Measurements from ENCODE around the gene SMYD5.

The SMYD5 gene

DNA sequence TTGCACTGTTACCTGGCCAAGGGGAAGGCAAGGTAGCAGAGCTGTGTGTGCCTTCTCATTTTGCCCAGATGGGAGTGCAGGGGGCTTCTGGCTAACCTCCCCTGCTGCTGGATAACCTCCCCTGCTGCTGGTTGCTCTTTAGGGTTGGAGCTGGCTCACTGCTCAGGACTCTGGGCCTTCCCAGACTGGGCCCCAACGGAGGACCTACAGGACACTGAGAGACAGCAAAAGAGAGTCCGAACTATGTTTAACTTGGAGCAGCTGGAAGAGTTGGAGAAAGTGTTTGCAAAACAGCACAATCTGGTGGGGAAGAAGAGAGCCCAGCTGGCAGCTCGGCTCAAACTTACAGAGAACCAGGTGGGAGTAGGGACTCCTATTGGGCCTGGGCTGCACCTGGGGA, 5.8 kb upstream of the SMYD5 start:
- no peak for DNase-seq (ENCODE audit: low read depth)

GRCh38 chr2:73210019-73210418, 4.0 kb upstream of the SMYD5 start:
- DNase-seq (ENCODE audit: low read depth), result no peak

GRCh38 chr2:73210696-73211095, 3.3 kb upstream of the SMYD5 start:
- DNase-seq (ENCODE audit: low read depth), result no peak

DNA sequence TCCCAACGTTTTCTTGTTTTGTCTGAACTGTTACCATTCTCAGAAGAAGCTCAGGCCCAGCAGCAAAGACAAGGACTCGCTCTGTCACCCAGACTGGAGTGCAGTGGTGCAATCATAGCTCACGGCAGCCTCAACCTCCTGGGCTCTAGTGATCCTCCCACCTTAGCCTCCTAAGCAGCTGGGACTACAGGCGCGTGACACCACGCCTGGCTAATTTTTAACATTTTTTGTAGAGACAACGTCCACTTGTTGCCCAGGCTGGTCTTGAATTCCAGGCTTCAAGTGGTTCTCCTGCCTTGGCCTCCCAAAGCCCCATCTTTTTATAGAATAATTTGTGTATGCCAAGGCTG, 2.0 kb upstream of the SMYD5 start:
- no peak for DNase-seq (ENCODE audit: low read depth)

DNA sequence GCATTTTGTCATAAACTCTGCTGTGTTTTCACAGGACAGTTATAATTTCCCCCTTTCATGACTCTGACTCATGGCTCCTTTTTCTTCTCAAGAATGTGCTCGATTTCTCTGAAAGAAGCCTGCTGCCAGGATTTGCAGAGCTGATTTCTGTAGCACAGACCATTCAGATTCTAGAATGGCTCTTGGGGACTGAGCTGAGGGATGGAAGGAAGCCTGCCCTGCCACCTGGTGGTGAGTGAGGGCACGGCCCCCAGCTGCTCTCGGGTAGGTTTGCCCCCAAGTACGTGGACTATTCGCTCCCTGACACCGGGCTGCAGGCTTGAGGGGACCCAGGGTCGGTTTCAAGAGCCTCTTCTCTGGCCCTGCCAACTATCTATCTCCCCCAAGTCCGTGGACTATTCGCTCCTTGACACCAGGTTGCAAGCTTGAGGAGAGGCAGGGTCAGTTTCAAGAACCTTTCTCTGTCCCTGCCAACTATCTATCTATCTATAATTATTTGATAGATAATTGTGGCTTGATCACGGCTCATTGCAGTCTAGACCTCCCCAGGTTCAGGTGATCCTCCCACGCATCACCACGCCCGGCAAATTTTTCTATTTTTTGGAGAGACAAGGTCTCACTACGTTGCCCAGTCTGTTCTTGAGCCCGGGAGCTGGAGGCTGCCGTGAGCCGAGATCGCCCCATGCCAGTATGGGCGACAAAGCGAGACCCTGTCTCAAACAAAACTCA, 1.4 kb upstream of the SMYD5 start:
- DNase-seq (ENCODE audit: low read depth), result peak; percentile 76

- DNase-seq (ENCODE audit: low read depth), result no peak
These were observed 1.2 kb downstream of the SMYD5 start for GRCh38 chr2:73215254-73215653.

DNA sequence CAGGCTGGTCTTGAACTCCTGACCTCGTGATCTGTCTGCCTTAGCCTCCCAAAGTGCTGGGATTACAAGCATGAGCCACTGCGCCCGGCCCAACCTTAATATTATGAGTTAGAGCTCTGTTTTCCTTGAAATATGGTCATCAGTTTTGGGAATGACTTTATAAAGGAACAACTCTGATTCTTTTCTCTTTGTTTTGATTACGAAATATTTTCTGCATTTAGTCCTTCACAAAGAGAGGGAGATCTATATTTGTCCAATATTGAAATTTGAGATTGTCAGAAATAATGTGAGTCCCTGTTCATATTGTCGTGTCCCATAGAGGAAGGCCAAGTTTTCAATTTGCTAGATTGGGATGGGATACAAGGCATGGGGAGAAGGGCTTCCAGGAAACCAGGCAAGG, 3.1 kb downstream of the SMYD5 start:
- DNase-seq (ENCODE audit: low read depth), result no peak

DNA sequence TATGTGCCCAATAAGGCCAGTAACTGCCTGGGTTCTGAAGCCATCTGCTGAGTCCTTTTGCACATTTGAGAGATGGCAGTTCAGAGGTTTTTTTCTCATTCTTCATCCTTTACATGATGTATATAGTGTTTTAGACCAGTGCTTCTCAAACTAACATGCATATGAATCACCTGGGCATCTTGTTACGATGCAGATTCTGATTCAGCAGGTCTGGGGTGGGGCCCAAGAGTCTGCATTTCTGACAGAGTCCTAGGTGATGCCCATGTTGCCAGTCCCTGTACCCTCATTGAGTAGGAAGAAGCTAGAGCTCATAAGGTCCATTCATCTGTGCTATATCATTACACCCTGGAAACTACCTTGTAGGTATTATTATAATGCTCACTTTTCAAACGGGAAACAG, 3.8 kb downstream of the SMYD5 start:
- no peak for DNase-seq (ENCODE audit: low read depth)

DNA sequence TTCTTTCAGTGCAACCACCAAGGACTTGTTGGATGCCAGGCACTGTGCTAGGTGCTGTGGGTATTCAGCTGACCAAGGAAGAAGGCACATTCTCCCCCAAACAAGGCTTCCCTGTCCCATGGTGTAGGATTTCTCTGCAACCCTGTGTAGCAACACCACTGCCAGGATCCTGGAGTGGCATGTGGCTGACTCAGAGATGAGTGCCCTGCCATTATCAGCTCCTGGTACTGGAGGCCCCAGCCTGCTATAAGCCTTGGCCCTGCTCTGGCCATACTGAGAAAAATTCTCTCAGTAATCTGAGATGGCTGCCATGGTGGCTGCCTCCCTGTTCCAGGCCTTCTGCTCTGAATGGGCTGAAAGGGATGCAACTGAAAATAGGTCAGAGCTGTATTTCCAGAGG, 4.3 kb downstream of the SMYD5 start:
- no peak for DNase-seq (ENCODE audit: low read depth)

DNA sequence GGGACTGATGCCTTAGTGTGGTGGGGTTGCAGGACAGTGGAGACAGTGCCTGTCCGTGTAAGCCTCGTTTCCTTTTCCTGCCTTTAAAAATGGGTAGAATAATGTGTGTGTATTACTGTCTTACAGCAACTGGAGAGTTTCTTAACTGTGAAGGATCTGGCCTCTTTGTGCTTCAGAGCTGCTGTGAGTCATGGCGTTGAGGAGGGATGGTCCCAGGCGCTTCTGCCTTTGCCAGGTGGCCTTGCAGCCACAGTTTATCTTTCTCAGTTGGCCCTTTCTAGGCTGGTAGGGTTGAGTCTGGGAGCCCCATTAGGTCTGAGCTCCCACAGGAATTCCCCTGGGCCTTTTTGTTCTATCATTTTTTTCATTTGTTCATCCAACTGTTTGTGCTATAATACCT, 9.8 kb downstream of the SMYD5 start:
- DNase-seq (ENCODE audit: low read depth), result no peak

DNA sequence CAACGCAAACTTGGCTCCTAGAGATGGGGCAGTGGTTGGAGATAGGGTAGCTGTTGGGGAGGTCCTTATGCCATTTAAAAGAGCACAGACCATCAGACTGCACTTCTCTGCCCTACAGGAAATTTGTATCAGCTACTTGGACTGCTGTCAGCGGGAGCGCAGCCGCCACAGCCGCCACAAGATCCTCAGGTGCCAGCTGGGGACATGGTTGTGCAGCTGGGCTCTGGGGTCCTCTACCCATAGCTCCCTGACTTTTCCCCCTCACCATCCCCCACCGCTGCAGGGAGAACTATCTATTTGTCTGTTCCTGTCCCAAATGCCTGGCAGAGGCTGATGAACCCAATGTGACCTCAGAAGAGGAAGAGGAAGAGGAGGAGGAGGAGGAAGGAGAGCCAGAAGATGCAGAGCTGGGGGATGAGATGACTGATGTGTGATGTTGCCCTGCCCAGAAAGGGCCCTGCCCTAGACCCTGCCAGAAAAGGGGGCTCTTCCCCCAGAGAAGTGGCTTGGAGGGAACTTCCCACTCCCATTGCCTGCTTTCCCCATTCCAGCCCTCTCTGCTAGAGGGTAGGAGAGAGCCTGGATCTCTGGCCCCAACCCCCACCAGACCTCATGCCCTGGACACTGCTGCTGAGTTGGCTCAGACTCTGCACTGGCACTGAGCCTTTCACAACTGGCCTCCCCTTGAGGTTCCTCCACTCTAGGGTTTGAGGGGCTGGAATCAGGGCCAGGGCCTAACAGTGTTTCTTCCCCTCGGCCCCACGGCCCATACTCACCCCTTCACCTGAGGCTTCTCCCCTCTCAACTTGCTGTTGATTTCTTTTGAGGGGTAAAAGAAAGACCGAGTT, 11.7 kb downstream of the SMYD5 start:
- DNase-seq (ENCODE audit: low read depth), result no peak

DNA sequence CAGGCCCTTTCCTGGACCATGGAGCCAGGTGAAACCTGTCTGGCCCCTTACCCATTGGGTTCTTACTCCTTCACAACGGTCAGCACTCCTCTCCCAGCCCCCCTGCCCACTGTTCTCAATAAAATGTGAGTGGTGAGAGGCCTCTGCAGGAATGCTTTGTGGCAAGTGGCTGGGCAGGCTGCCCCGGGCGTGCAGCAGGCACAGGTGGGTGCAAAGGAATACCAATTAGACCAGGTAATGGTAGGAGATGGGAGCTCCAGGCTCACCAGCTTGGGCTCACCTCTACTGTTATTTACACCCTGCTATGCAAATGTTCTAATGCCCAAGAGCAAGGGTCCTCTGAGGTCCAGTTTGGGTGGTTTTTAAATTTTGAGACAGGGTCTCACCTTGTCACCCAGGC, 13.0 kb downstream of the SMYD5 start:
- no peak for DNase-seq (ENCODE audit: low read depth)

- DNase-seq (ENCODE audit: low read depth), result no peak
These were observed 14.6 kb downstream of the SMYD5 start for GRCh38 chr2:73228631-73229030.

GRCh38 chr2:73232403-73233153, 18.5 kb downstream of the SMYD5 start:
- DNase-seq (ENCODE audit: low read depth), result no peak

GRCh38 chr2:73233154-73233931, 19.3 kb downstream of the SMYD5 start, which contains the start of gene PRADC1:
Gene PRADC1, minus strand, starts transcription at chr2:73233239. Its CDS starts 79 bp downstream, at chr2:73233160.
- DNase-seq (ENCODE audit: low read depth), result peak; percentile 89

- DNase-seq (ENCODE audit: low read depth), result peak; percentile 76
These were observed 20.1 kb downstream of the SMYD5 start, which contains the start of gene CCT7 for GRCh38 chr2:73233932-73234832. Gene CCT7, plus strand, starts transcription at chr2:73234308. Its CDS starts 71 bp downstream, at chr2:73234379.

GRCh38 chr2:73235315-73236028, 21.4 kb downstream of the SMYD5 start:
- DNase-seq (ENCODE audit: low read depth), result no peak

DNA sequence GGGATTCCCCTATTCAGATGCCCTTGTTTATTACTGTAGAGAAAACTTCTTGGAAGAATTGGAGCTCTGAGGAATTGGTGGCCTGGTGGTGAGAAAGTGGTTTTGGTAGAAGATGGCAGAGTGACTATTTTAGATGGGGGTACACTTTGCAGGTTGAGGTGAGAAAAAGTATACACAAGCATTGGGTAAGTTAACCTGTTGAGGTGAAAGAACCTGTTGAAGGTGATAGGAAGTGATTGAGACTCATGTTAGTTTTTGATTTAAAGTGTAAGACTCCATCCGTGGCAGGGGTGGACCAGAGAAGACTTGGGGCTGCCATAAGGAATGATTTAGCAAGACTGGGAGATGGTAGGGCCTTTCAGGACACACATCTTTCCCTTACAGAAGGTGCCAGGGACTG, 23.1 kb downstream of the SMYD5 start:
- no peak for DNase-seq (ENCODE audit: low read depth)

DNA sequence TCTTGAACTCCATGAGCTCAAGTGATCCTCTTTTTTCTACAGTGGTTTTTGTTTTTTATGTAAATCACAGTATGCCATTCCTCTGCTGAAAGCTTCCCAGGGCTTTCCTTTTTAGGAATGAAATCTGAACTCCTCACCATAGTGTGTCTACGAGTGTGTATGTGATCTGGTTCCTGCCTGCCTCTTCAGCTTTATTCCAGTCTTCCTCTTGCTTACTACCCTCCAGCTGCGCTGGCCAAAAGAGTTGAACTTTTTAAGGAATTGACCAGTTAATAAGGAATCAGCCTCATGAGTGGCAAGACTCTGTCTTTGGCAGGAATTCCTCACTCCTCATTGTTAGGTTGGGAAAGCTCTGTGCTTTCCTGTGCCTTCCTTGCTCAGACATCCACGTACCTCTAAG, 24.1 kb downstream of the SMYD5 start:
- no peak for DNase-seq (ENCODE audit: low read depth)

- DNase-seq (ENCODE audit: low read depth), result no peak
These were observed 24.9 kb downstream of the SMYD5 start for GRCh38 chr2:73238976-73239375.

Measured in activated T-cell treated with anti-CD3 and anti-CD28 coated beads for 48 hours (primary cell).